ENCODE measurements around the gene NBEAL2. TPM values are rescaled to one million over a fixed set of nuclear protein-coding genes. Genes with fewer than 3 reads are reported as not detected.

The NBEAL2 gene
- total RNA-seq, 1 experiment from 2014 or later, result 15.7 TPM

GRCh38 chr3:47010111-47010712, 30.7 kb downstream of the NBEAL2 start:
- ChIA-PET CTCF (no interaction called here), POLR2A (ENCODE audit: low non-redundant PET) (no interaction called here)
- H3K36me3 ChIP-seq (ENCODE audit: insufficient read depth, low read length, poor library complexity, severe bottlenecking), result no peaks in the 10 kb centered on the region
- intact Hi-C loops (cut with micrococcal nuclease; ENCODE audit: unreplicated experiment), result no loop called here
- no peaks in the 10 kb centered on the region for H3K27me3 ChIP-seq (replicated peaks; ENCODE audit: insufficient read depth, low read depth, low read length, poor library complexity)
- TF ChIP-seq CTCF (conservative IDR thresholded peaks at IDR 0.05; ENCODE audit: low read depth, low read length) (no peak), EZH2 (IDR thresholded peaks at IDR 0.05; ENCODE audit: borderline replicate concordance, low read depth, low read length, poor library complexity, severe bottlenecking) (no peak)
- BruUV-seq (replicated peaks), result no TSS peak
- H3K9me3 ChIP-seq (ENCODE audit: low read depth, low read length, poor library complexity, severe bottlenecking), result no peaks in the 10 kb centered on the region
- H3K4me1 ChIP-seq (ENCODE audit: insufficient read depth, low read length, poor library complexity, severe bottlenecking), result no peaks in the 10 kb centered on the region
- H3K27ac ChIP-seq (ENCODE audit: low read depth, low read length, poor library complexity, severe bottlenecking), result peak overlapping the region; percentile 73
- peak overlapping the region; percentile 44 for H3K4me3 ChIP-seq (ENCODE audit: low read depth, low read length, poor library complexity, severe bottlenecking)
- DNase-seq (ENCODE audit: low spot score), result no peak

GRCh38 chr3:47010910-47011309, 31.4 kb downstream of the NBEAL2 start:
- intact Hi-C loops (cut with micrococcal nuclease; ENCODE audit: unreplicated experiment), result no loop called here
- H3K27ac ChIP-seq (ENCODE audit: low read depth, low read length, poor library complexity, severe bottlenecking), result no peak overlapping the region
- no peaks in the 10 kb centered on the region for H3K9me3 ChIP-seq (ENCODE audit: low read depth, low read length, poor library complexity, severe bottlenecking)
- CTCF ChIA-PET, result no interaction called here
- no peaks in the 10 kb centered on the region for H3K4me1 ChIP-seq (ENCODE audit: insufficient read depth, low read length, poor library complexity, severe bottlenecking)
- no peaks in the 10 kb centered on the region for H3K27me3 ChIP-seq (replicated peaks; ENCODE audit: insufficient read depth, low read depth, low read length, poor library complexity)
- no peaks in the 10 kb centered on the region for H3K36me3 ChIP-seq (ENCODE audit: insufficient read depth, low read length, poor library complexity, severe bottlenecking)
- no peak overlapping the region for H3K4me3 ChIP-seq (ENCODE audit: low read depth, low read length, poor library complexity, severe bottlenecking)
- no peak for DNase-seq (ENCODE audit: low spot score)
- TF ChIP-seq CTCF (conservative IDR thresholded peaks at IDR 0.05; ENCODE audit: low read depth, low read length), result no peak
- TF ChIP-seq EZH2 (IDR thresholded peaks at IDR 0.05; ENCODE audit: borderline replicate concordance, low read depth, low read length, poor library complexity, severe bottlenecking), result no peak
- POLR2A ChIA-PET (ENCODE audit: low non-redundant PET), result no interaction called here
- BruUV-seq (replicated peaks), result no TSS peak

- Histone ChIP-seq H3K4me1 (ENCODE audit: insufficient read depth, low read length, poor library complexity, severe bottlenecking) (no peaks in the 10 kb centered on the region), H3K36me3 (ENCODE audit: insufficient read depth, low read length, poor library complexity, severe bottlenecking) (no peaks in the 10 kb centered on the region), H3K27me3 (replicated peaks; ENCODE audit: insufficient read depth, low read depth, low read length, poor library complexity) (no peaks in the 10 kb centered on the region), H3K27ac (ENCODE audit: low read depth, low read length, poor library complexity, severe bottlenecking) (no peak overlapping the region), H3K9me3 (ENCODE audit: low read depth, low read length, poor library complexity, severe bottlenecking) (no peaks in the 10 kb centered on the region), H3K4me3 (ENCODE audit: low read depth, low read length, poor library complexity, severe bottlenecking) (no peak overlapping the region)
- POLR2A ChIA-PET (ENCODE audit: low non-redundant PET), result no interaction called here
- TF ChIP-seq CTCF (conservative IDR thresholded peaks at IDR 0.05; ENCODE audit: low read depth, low read length), result no peak
- TF ChIP-seq EZH2 (IDR thresholded peaks at IDR 0.05; ENCODE audit: borderline replicate concordance, low read depth, low read length, poor library complexity, severe bottlenecking), result no peak
- no peak for DNase-seq (ENCODE audit: low spot score)
- CTCF ChIA-PET, result no interaction called here
- no TSS peak for BruUV-seq (replicated peaks)
- intact Hi-C loops (cut with micrococcal nuclease; ENCODE audit: unreplicated experiment), result no loop called here
Measured at GRCh38 chr3:47011371-47011770, 31.9 kb downstream of the NBEAL2 start.

Data from A673 (cell line).